HG03280 (cell line): ENCODE results near the gene TMA7B.

Experiments
- ATAC-seq: cut with Tn5 transposase; IDR thresholded peaks from one replicate; pipeline ENCODE4 v1.9.1; 2021; ENCODE audit warnings: mild to moderate bottlenecking, moderate library complexity; ENCODE audit not compliant: unreplicated experiment

Gene TMA7B

DNA sequence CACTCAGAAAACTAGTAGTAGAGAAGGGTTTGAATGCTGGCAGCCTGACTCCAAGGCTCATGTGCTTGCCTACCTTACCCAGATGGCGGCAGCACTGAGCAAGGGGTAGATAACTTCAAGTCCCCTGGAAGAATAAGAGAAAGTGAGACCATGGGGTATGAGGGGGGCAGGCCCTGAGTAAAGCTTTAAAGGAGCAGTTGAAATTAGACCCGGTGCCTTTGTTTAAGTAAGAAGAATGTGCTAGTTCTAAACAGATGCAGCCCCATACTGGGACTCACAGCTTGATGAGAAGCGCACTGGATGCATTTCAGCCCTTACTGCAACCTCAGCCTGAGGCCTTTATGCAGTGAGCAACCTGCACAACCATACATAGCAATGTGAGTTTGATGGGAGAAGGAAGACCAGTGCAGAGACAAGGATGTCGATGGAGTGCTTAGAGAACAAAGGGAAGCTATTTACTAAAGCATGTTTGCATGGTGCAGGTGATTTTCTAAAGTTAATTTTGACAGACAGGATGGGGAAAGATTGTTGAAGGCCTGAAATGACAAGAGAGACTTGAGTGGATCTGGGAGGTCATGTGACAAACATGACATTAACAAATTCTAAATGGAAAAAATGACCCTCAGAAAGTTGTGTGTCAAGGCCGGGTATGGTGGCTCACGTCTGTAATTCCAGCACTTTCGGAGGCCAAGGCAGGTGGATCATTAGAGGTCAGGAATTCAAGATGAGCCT is 27.1 kb upstream of the TMA7B start:
- no peak for ATAC-seq

DNA sequence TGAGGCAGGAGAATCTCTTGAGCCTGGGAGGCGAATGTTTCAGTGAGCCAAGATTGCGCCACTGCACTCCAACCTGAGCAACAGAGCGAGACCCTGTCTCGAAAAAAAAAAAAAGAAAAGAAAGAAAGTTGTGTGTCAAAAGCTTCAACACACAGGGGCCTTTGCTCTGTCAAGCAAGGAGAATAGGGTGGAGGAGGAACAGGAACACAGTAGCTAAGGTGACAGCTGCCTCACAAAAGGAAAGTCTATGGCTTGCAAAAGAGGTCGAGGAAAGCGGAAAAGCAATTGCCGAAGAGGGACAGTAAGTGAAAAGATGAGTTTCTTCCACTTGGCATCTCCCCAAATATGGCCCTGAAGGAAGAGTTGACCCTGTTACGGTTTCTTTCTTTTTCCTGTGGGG is 26.5 kb upstream of the TMA7B start:
- no peak for ATAC-seq

DNA sequence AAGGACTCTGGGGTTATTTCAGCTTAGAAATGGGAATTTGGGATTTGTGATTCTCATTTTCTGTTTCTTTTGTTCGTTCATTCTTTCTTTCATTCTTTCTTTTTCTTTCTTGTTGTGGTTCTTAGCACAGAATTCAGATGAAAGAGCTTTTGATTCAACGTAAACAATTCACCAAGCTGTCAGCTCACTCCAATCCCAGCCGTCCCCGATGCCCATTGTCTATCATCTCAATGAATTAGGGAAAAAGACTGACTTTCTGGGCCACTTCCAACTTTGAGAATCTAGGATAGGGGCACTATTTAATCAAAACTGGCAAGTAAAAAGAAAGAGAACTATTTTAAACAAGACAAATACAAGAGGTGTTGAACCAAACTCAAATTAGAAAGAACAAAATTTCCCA is 25.1 kb upstream of the TMA7B start:
- ATAC-seq: no peak

DNA sequence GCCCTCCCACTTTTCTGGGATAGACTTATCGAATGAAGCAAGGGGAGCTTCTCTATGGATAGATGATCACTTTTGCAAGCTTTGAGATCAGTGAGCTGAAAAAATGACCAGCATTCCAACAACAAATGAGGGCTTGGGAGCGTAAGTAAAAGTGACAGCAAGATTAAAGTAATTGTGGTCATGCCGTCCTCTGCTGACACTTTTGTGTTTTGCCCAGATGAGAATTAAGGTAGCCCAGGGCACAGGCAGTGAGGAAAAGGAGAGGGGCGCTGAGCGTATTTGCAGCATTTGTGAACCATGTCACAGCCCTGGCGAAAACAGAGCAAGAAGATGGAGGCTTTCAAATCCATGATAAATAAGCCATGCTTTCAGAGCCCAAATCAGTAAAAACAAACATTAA is 24.6 kb upstream of the TMA7B start:
- ATAC-seq: no peak

DNA sequence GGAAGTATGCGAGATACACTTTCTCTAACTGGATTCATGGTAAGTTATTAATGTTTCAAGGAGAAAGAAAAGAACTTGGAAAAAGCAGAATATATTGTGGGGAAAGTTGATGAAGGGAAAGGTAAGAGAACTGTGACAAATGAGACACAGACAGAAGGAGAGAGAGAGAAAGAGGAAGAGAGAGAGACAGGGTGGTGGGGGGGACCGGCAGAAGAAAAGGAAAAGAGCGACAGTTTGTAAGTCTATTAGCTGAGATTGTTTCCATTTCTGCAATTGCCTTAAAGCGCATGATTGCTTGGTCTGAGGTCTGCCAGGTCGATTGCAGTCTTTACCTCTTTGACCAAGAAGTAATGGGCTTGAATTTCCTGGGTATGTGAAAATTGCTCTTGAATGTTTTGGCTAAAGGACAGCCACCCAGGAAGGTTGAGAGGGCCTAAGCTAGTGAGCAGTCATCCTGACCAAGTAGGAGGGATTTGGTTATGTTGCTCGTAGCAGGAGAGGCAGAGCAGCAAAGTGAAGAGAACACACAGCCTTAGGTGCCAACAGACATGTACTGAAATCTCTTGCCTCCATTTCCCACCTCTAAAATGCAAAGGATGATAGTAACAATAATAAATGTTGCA is 23.6 kb upstream of the TMA7B start:
- ATAC-seq: no peak

DNA sequence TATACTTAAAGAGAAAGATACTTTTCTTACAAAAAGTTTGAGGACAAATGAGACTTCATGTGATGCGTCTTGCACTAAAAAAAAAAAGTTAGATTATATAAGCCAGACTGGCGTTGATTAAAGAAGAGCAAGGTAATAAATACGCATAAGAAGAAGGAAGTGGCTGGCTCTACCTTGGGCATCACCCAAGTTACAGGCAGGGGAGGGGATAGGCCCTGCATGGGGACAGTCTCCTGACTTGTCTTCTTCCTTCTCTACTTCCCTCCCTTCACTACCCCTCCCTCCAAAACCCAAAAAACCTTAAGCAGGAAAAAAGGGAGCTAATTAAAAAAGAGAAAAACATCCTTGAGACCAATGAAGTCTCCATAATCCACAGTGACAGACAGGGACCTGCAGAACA is 22.3 kb upstream of the TMA7B start:
- no peak for ATAC-seq

DNA sequence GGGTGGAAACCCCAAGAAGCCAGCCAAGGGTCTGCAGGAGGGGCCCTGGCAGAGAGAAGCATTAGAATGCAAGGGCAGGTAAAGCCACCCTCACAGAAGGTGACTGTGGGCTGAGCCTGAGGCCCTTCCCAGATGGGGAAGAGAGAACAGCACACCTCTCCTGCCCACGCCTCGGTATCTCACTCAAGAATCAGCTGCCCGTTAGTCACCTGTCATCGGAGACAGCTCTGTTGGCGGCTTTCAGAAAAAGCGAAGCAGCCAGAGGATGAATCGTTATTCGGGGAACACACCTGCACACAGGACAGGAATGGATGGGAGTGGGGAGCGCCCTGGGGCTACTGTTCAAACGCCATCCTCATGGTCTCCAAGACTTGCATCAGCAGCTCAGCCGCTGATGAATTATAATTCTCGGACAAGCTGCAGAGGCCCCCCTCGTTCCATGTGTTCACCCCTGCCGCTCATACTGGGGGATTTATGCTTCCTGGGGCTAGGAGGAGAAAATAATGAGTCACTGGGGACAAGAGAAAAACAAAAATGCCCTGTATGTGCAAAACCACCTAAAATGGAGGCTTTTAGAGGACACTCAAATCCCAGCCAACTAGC is 21.6 kb upstream of the TMA7B start:
- ATAC-seq: no peak

DNA sequence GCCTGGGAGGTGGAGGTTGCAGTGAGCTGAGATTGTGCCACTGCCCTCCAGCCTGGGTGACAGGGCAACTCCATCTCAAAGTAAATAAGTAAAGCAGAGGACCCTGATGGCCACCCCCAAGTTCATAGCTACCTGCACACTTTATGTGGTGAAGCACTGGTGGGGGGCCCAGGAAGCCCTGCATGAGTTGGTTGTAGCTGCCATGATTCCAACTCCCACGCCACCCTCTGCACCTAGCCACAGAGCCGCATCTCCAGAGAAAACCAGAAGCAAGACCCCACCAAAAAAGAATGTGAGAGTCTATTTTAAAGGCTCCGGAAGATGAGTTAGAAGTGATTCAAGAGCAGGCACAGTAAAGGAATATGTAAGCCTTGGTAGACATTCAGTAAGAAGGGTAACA is 20.4 kb upstream of the TMA7B start:
- no peak for ATAC-seq

DNA sequence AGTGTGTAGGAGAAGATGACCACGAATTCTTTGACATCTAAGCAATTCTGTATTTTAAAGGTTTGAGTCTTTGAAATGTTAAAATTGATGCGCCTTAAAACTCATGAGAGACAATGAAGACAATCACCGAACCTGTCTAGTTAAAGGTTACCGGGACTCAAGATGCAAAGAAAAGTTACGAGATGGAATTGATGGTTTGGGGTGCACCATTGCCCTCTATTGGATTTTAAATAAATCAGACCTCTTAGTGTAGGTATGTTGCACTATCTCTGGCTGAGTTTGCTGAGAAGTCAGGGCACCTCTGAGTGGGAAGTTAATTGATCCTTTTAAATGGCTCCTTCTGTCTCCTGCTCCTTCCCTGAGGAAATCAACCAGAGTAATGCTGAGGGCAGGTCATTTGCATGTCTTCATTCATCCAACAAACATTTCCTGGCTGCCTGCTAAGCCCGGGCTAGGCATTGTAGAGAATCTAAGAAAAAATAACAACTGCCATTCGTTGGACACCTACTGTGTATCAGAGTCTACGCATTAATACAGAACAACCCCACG is 19.4 kb upstream of the TMA7B start:
- no peak for ATAC-seq

DNA sequence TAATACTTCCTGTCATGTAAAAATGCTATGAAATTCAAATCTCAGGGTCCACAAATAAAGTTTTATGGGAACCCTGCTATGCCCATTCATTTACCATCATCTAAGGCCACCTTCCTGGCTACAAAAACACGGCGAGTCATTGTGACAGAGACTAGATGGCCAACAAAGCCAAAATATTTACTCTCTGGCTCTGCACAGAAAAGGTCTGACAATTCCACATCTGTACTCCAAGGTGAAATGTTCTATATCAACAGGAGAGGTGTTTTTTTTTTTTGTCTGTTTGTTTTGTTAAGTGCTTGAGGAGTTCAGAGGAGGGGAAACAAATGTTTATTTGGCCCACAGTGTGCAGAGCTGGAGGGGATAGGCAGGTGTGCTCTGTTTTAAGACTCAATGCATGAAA is 18.6 kb upstream of the TMA7B start:
- no peak for ATAC-seq

DNA sequence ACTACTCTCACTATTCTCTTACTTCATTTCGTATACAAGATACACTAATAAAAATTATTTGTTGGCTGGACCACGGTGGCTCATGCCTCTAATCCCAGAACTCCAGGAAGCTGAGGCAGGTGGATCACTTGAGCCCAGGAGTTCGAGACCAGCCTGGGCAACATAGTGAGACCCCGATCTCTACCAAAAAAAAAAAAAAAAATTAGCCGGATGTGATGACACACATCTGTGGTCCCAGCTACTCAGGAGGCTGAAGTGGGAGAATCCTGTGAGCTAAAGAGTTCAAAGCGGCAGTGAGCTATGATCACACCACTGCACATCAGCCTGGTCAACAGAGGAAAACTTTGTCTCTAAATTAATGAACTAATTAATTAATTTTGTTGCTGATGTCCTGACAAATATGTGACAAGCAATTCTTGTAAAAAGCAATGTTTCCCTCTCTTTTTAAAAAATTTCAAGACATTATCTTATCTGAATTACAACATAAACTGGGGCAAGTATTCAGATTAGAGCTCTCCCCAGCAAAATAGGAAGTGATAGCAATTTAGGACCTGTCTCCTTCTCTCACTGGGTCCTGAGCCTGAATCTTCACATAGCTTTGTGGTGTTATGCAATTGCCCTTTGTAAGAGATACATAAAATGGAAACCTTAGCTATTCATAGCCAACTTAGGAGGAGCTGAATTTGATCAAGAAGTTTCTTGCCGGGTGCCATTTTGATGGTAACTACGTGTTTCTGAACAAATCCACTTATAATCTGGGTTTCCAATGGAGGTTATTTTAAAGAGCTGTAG is 17.6 kb upstream of the TMA7B start:
- no peak for ATAC-seq

DNA sequence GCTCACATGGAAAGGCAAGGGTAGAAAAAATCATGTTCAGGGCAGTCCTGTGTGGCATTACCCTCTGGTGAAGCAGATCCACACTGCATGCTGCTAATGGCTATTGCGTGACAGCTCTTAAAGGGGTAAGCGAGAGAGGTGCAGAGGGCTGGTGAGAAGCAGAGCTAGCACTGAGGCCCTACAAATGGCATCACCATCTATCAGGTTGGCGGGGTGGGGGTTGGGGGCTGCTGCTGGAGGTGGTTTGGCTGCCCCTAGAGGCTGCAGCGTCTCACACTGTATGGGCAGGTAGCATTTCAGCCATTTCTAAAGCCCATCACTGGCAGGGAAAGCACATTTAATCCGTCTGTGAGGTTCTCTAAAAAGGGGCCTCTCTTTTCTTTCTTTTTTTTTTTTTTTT is 16.9 kb upstream of the TMA7B start:
- ATAC-seq: no peak

DNA sequence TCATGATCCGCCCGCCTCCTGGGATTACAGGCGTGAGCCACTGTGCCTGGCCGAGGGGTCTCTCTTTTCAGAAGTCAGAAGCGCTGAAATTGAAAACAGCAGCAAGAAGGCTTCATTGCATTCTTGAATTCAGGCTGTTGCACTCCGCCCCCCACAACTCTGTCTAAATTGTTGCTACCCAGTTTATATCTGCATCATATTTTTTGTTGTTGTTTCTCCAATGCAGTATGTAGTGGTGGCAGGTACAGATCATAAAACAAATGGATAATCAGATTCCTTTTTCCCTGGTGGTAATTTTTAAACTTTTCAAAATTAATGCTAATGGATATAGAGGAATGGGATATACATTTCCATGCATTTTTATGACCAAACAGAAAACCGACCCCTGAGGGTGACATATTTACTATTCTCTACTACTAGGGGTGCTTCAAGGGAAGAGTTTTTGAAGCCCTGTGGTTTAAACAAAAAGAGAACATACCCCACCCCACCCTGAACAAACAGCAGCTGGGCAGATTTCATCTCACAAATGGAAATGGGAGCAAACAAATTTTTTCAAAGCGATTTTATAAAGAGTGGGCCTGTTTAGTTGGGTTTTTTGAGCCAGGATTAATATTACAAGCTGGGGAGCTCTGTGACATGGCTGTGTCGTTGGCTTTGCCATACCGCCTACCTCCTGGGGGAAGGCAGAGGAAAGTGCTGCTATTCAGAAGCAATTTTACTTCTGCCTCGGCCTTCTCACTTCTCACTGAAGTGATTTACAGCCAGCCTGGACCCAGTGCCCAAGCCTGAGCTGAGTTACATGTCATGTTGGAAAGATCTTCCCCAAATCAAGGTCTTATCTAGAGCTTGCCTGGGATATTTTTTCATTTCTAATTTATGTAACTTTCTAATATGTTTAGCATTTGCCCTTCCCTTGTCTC is 16.0 kb upstream of the TMA7B start:
- ATAC-seq: no peak

DNA sequence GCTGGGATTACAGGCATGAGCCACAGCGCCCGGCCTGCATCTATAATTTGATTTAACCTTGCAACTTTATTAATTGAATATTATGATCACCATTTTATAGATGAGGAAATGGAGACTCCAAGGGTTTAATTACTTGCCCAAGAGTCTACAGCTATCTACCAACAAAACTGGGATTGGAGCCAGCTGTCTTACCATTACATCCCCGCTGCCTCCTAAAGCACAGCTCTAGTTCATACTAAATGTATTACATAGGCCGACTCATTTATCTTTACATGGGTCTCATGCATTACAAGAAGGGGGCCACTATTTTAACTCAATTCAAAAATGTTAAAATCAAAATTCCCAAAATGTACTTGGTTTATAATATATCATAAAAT is 14.1 kb upstream of the TMA7B start:
- no peak for ATAC-seq

DNA sequence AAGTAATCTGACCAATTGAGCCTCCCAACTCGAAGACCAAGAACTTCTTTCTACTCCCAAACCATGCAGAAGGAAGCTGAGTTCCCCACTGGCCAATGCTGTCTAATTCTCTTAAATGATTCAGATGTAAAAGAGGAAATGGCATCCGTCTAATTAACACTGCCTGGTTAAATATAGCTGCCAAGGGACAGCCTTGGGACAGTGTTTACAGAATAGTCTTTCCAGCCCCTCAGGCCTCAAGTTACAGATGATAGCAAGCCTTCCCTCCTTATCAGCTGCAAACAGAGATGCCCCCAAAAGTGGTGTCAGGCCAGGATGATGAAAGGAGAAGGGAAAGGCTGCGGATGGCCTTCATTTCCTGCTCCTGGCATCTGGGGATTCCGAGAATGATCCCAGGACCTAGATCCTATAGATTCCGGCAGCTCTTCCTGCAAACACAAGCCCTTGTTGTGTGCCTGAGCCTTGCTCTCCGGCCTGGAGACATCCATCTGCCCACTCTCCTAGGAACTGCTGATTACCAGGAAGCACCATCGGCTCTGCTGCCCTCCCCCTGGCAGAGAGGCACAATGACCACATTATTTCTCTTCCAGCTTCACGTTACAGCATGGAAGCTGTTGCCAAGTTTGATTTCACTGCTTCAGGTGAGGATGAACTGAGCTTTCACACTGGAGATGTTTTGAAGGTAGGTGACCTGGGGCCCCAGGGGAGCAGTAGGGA is 13.5 kb upstream of the TMA7B start:
- ATAC-seq: no peak

DNA sequence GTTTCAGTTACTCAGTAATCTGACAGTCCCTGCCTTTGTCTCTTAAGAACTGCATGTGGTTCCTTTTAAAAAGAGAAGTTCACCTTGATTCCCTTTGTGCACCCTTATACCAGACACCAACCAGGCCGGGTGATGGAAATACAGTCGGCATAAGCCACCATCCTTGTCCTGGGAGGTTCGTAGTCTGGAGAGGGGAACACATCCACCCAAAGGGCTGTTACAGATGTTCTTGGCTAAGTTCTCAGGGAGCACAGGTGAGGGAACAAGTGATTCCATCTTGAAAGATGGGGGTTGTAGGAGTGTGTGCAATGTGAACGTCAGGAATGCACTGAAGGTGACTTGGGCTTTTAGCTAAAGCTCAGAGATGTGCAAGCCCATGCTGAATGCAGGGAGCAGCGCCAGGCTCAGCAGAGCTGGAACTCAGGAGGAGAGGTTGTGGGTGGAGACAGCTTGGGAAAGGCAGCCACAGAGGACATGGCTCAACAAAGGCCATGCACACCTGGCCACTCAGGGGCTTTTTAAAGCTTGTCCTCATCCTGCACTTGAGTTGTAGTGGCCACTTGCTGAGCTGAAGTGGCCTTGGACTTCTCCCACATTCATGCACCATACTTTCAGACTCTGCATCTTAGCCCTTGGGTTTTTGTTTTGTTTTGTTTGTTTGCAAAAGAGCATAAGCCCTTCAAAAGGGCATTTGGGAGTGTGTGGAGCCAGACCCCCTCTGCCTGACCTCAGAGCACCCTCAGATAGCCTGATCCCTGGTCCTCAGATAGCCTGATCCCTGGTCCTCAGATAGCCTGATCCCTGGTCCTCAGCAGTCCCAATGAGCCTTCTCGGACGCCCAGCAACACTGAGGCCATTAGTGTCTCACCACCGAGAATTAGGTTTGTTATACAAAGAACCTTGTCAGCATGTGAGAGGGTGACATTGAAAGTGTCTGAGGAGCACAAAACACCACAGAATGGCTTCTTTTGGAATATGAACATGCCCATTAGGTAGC is 12.7 kb upstream of the TMA7B start:
- ATAC-seq: no peak

DNA sequence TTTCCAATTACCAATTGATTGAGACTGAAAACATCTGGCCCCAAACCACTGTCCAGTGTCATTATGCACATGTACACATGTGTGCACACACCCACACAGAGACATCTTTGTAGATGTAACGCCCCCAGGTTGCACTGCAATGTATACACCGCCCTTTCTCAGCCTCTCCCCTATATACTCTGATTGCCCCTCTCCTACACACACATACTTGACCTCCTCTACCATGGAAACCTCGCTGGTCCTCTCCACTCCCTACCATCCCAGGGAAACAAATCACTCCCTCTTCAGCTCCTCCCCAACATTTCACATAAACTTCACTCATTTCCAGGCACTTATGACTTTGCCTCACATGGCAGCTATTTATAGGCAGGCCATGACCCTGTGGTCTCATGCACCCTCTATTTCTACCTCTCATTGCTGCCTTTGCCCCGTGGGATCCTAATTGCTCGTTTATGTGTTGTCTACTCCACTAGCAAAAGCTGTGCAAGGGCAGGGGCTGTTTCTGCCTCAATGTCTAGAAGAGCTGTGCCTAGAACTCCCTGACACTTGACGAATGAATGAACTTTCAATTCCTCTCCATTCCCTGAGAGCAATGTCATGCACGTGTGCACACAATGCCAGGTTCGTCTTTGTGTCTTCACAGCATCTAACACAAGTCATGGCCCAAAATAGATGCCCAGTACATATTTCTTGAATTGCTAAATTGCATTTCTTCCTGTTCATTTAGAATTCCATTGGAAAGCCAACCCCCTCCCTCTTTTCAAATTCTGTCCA is 10.0 kb upstream of the TMA7B start:
- no peak for ATAC-seq
